Right lobe of liver (tissue), 6 donors: Measurements from ENCODE around the gene TVP23C. TPM values are rescaled to one million over a fixed set of nuclear protein-coding genes. Genes with fewer than 3 reads are reported as not detected.
"Not testable (repeated sequence)": the region's sequence is repeated elsewhere in the genome, so short reads cannot be mapped to it uniquely, and the experiment has no call there.

Source experiments
- ATAC-seq, 4 donors: fragments of 200-7000 bp; cut with Tn5 transposase; one replicate each; pipeline ENCODE4 v1.9.1; 2020; ENCODE audit warnings: mild to moderate bottlenecking in 4 of 4, moderate library complexity in 4 of 4
- DNase-seq, 3 donors: peaks; one replicate each; pipeline ENCODE4 v3.0.0-alpha.2; 2020
- H3K27ac ChIP-seq, 3 donors: fragments of 200-600 bp; one replicate each; pipeline ENCODE4 v1.8.0; 2022
- H3K27me3 ChIP-seq, 2 donors: fragments of 200-600 bp; one replicate each; pipeline ENCODE4 v1.8.0; 2022
- H3K36me3 ChIP-seq, 4 donors: fragments of 200-600 bp; sonication (generic) in 1 of 4; one replicate each; pipeline versions ENCODE4 v1.5.1 to v1.8.0; 2017 to 2022; ENCODE audit warnings: control low read depth in 1 of 4
- H3K4me1 ChIP-seq, 4 donors: fragments of 200-600 bp; sonication (generic) in 1 of 4; one replicate each; pipeline versions ENCODE4 v1.5.1 to v1.8.0; 2017 to 2022; ENCODE audit warnings: control low read depth in 1 of 4
- H3K4me3 ChIP-seq, 3 donors: fragments of 200-600 bp; one replicate each; pipeline ENCODE4 v1.8.0; 2022
- H3K9me3 ChIP-seq, 4 donors: fragments of 200-600 bp; sonication (generic) in 1 of 4; one replicate each; pipeline versions ENCODE4 v1.5.1 to v1.8.0; 2017 to 2022; ENCODE audit warnings: control low read depth in 1 of 4
- POLR2A ChIP-seq: fragments of 450-650 bp; IDR thresholded peaks from one replicate; pipeline ENCODE4 v1.6.1; 2017; ENCODE audit warnings: antibody characterized with exemption, mild to moderate bottlenecking
- WGBS: methylation state at CpG from one replicate; pipeline ENCODE4 v1.1.6; 2018; ENCODE audit warnings: low coverage, low lambda C conversion rate; ENCODE audit not compliant: insufficient coverage; ENCODE audit errors: missing lambda C conversion rate; 5-methylcytosine and 5-hydroxymethylcytosine counted together
- intact Hi-C, 2 donors: fragments of 100-400 bp; cut with DNase I; formaldehyde crosslinking; loops; one replicate each; pipeline versions ENCODE4 v1.11.2 to v1.14.1; 2022
- total RNA-seq, 6 experiments: library from RNA; depleted of rRNA in 2 of 6; stranded (reverse); fragments of >200 nt in 2 of 6; fragmentation: NEBNext Ultra II Directional in 3 of 6; extraction: Animal tissue kit (Norgen Biotek cat#: 25700) in 3 of 6; gene quantifications; one replicate each; pipeline versions ENCODE4 v1.1.0 to v1.2.4, GENCODE V29; 2016 to 2023
- TF ChIP-seq, protein P1 (sequence below), 4 donors: fragments of 200-600 bp in 3 of 4; fragments of 450-650 bp in 1 of 4; IDR thresholded peaks; one replicate each; pipeline versions ENCODE4 v1.5.1 to v1.8.0; 2016 to 2022; ENCODE audit warnings: antibody characterized with exemption in 4 of 4, mild to moderate bottlenecking in 2 of 4
- donor health status: DM: no; HTN: yes; CAD: no.
- donor health status: DM: no; HTN: no; CAD: no.
- donor health status: DM: no; HTN: no; CAD: no.
- donor health status: DM: no; HTN: yes; CAD: no.
- donor health status: DM: no; HTN: yes; CAD: no.

Gene TVP23C
- total RNA-seq, 6 experiments from 2014 or later, result 3.5 to 6.5 (median 4.7) TPM

DNA sequence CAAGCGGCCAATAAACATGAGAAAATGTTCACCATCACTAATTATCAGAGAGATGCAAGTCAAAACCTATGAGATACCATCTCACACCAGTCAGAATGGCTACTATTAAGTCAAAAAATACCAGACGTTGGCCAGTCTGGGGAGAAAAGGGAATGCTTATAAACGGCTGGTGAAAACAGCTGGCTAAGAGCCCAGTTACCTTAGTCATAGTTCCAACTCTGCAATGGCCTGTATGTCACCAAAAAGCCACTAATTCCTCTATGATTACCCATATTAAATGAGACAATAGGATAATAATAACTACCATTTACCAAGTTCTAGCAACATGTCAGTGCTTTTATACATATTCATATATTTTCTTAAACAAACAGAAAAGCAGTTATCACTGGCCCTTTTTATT lies 52.9 kb downstream of the TVP23C start:
- ATAC-seq, result peak in 1 of 4 donors; percentile 52
- H3K4me3 ChIP-seq, result no peak overlapping the region
- 59% methylated on average over 3 of the region's 3 CpGs for WGBS
- H3K27ac ChIP-seq, result no peak overlapping the region
- no peaks in the 10 kb centered on the region for H3K9me3 ChIP-seq
- H3K27me3 ChIP-seq, result no peaks in the 10 kb centered on the region
- H3K36me3 ChIP-seq, result no peaks in the 10 kb centered on the region
- TF ChIP-seq POLR2A, result no peak
- TF ChIP-seq, protein P1, sequence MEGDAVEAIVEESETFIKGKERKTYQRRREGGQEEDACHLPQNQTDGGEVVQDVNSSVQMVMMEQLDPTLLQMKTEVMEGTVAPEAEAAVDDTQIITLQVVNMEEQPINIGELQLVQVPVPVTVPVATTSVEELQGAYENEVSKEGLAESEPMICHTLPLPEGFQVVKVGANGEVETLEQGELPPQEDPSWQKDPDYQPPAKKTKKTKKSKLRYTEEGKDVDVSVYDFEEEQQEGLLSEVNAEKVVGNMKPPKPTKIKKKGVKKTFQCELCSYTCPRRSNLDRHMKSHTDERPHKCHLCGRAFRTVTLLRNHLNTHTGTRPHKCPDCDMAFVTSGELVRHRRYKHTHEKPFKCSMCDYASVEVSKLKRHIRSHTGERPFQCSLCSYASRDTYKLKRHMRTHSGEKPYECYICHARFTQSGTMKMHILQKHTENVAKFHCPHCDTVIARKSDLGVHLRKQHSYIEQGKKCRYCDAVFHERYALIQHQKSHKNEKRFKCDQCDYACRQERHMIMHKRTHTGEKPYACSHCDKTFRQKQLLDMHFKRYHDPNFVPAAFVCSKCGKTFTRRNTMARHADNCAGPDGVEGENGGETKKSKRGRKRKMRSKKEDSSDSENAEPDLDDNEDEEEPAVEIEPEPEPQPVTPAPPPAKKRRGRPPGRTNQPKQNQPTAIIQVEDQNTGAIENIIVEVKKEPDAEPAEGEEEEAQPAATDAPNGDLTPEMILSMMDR (IDR thresholded peaks at IDR 0.05), result no peak
- no peak for DNase-seq
- intact Hi-C loops, result no loop called here
- H3K4me1 ChIP-seq, result no peaks in the 10 kb centered on the region

DNA sequence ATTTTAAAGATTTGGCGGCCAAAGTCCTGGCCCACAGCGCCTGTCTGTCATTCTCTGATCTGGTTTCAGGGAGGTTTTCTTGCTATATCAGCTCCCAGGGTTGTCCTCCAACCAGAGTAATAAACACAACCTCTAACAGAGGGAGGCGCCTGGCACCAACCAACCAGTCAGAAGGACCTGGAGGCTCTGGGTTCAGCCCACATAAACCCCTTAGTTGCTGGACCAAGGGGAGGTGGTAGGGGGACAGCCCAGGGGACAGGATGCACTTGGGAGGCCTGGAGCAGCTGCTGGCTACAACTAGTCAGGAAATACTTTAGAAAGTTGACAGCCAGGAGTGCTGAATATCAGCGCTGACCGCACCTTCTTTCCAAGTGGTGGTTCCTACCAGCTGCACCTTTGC lies 54.2 kb downstream of the TVP23C start:
- H3K4me1 ChIP-seq, result no peaks in the 10 kb centered on the region
- no peak overlapping the region for H3K4me3 ChIP-seq
- DNase-seq, result no peak
- no peak for ATAC-seq
- intact Hi-C loops, result loop anchor here (5.0 to 10.0 kb wide), 2 partner anchors 237 to 244 kb away; partner anchors contain the start of gene PMP22 (in 1 of the 2)
- H3K27me3 ChIP-seq, result no peaks in the 10 kb centered on the region
- TF ChIP-seq, protein P1 (IDR thresholded peaks at IDR 0.05), result no peak
- TF ChIP-seq POLR2A, result no peak
- no peak overlapping the region for H3K27ac ChIP-seq
- H3K36me3 ChIP-seq, result no peaks in the 10 kb centered on the region
- 86% methylated on average over 4 of the region's 5 CpGs for WGBS
- H3K9me3 ChIP-seq, result no peaks in the 10 kb centered on the region

DNA sequence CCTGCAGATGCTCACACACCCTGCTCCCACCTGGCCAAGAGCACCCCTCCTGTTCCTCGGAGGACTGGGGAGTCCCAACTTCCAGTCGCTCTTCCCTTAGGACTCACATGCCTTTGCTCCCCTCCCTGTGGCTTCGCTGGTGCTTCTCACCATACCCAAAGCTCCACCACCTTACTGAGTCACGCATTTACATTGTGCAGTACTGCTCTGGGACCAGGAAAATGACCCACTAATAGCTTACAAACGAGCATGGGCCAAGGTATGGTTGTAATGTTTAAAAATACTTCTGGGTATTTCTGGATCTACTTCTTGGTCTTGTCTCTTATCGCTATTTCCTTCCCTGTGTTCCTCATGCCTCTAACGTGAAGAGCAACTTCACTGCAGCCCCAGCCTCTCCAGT lies 54.8 kb downstream of the TVP23C start:
- no peaks in the 10 kb centered on the region for H3K4me1 ChIP-seq
- H3K27ac ChIP-seq, result no peak overlapping the region
- ATAC-seq, result no peak
- TF ChIP-seq, protein P1 (IDR thresholded peaks at IDR 0.05), result no peak
- TF ChIP-seq POLR2A, result no peak
- no peaks in the 10 kb centered on the region for H3K9me3 ChIP-seq
- DNase-seq, result no peak
- 50% methylated on average over 7 of the region's 7 CpGs for WGBS
- H3K4me3 ChIP-seq, result no peak overlapping the region
- intact Hi-C loops, result loop anchor here (5.0 to 10.0 kb wide), 2 partner anchors 236 to 244 kb away; partner anchors contain the start of gene PMP22 (in 1 of the 2)
- no peaks in the 10 kb centered on the region for H3K27me3 ChIP-seq
- no peaks in the 10 kb centered on the region for H3K36me3 ChIP-seq

GRCh38 chr17:15507896-15508295 lies 55.4 kb downstream of the TVP23C start:
- 88% methylated on average over 2 of the region's 3 CpGs for WGBS
- intact Hi-C loops, result loop anchor here (5.0 to 10.0 kb wide), 2 partner anchors 236 to 243 kb away; partner anchors contain the start of gene PMP22 (in 1 of the 2)
- ATAC-seq (peak in 1 of 4 donors; percentile 19), DNase-seq (no peak)
- H3K9me3 ChIP-seq, result no peaks in the 10 kb centered on the region
- H3K4me3 ChIP-seq, result no peak overlapping the region
- TF ChIP-seq, protein P1 (IDR thresholded peaks at IDR 0.05), result no peak
- no peak for TF ChIP-seq POLR2A
- no peak overlapping the region for H3K27ac ChIP-seq
- H3K4me1 ChIP-seq, result no peaks in the 10 kb centered on the region
- H3K27me3 ChIP-seq, result no peaks in the 10 kb centered on the region
- H3K36me3 ChIP-seq, result no peaks in the 10 kb centered on the region

DNA sequence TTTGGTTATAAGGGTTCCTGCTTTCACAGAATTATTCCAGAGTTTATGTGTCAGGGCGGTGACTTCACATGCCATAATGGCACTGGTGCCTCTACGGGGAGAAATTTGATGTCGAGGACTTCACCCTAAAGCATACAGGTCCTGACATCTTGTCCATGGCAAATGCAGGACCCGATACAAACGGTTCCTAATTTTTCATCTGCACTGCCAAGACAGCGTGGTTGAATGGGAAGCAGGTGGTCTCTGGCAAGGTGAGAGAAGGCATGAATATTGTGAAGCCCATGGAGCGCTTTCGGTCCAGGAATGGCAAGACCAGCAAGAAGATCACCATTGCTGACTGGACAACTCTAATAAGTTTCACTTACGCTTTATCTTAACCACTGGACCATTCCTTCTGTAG lies 56.3 kb downstream of the TVP23C start:
- Histone ChIP-seq H3K27me3 (no peaks in the 10 kb centered on the region), H3K27ac (no peak overlapping the region), H3K36me3 (no peaks in the 10 kb centered on the region), H3K9me3 (no peaks in the 10 kb centered on the region), H3K4me1 (no peaks in the 10 kb centered on the region), H3K4me3 (no peak overlapping the region)
- TF ChIP-seq, protein P1 (IDR thresholded peaks at IDR 0.05), result no peak
- no peak for TF ChIP-seq POLR2A
- 100% methylated on average over 2 of the region's 9 CpGs for WGBS
- no peak for ATAC-seq
- no peak for DNase-seq
- intact Hi-C loops, result loop anchor here (5.0 to 10.0 kb wide), 2 partner anchors 235 to 242 kb away; partner anchors contain the start of gene PMP22 (in 1 of the 2)

- not testable (repeated sequence) for DNase-seq, H3K36me3 ChIP-seq, H3K27ac ChIP-seq, H3K9me3 ChIP-seq, H3K27me3 ChIP-seq, H3K4me3 ChIP-seq, ATAC-seq, H3K4me1 ChIP-seq
- WGBS, result 100% methylated on average over 1 of the region's 32 CpGs
- intact Hi-C loops, result loop anchor here (5.0 to 10.0 kb wide), 2 partner anchors 233 to 241 kb away; partner anchors contain the start of gene PMP22 (in 1 of the 2)
Observed at GRCh38 chr17:15505708-15506107, 57.6 kb downstream of the TVP23C start.
